CD8-positive, alpha-beta memory T cell (primary cell): Measurements from ENCODE around the gene GBE1. TPM values are rescaled to one million over a fixed set of nuclear protein-coding genes. Genes with fewer than 3 reads are reported as not detected.

Source experiments
- CTCF ChIA-PET: fragments of 350-600 bp; sonication (Branson Sonifier 250); formaldehyde crosslinking; loops from one replicate; lab custom pipeline; 2021; ENCODE audit warnings: antibody characterized with exemption; lab: Charles Lee
- POLR2A ChIA-PET: fragments of 350-600 bp; sonication (Branson Sonifier 250); formaldehyde crosslinking; loops from one replicate; lab custom pipeline; 2021; ENCODE audit warnings: antibody characterized with exemption; lab: Charles Lee
- DNase-seq, 5 donors: peaks; one replicate each; pipeline versions ENCODE4 v3.0.0 to v3.0.0-alpha.2; 2020 to 2022; ENCODE audit warnings: mixed read lengths in 1 of 5
- H3K27ac ChIP-seq: one replicate; pipeline ENCODE4 v1.7.0; 2013; ENCODE audit warnings: low read depth, mild to moderate bottlenecking, low read length, moderate library complexity
- H3K27me3 ChIP-seq: 2 replicates; pipeline ENCODE4 v1.7.0; 2013; ENCODE audit warnings: low read length, mild to moderate bottlenecking; ENCODE audit not compliant: insufficient read depth, poor library complexity, severe bottlenecking
- H3K36me3 ChIP-seq: 2 replicates; pipeline ENCODE4 v1.7.0; 2013; ENCODE audit warnings: mild to moderate bottlenecking, low read length, moderate library complexity; ENCODE audit not compliant: insufficient read depth
- H3K4me1 ChIP-seq: 2 replicates; pipeline ENCODE4 v1.7.0; 2013; ENCODE audit warnings: mild to moderate bottlenecking, low read length, moderate library complexity; ENCODE audit not compliant: insufficient read depth
- H3K4me3 ChIP-seq: 2 replicates; pipeline ENCODE4 v1.7.0; 2013; ENCODE audit warnings: mild to moderate bottlenecking, low read length
- H3K9me3 ChIP-seq: 2 replicates; pipeline ENCODE4 v1.7.0; 2013; ENCODE audit warnings: mild to moderate bottlenecking, low read length
- H3K27ac Mint-ChIP-seq, 8 donors: one replicate each; pipeline ENCODE4 v1.8.0; 2020 to 2021; ENCODE audit warnings: mixed read lengths in 8 of 8, mild to moderate bottlenecking in 6 of 8, inconsistent platforms in 3 of 8, moderate library complexity in 3 of 8
- H3K27me3 Mint-ChIP-seq, 2 donors: one replicate each; pipeline ENCODE4 v1.8.0; 2020 to 2021; ENCODE audit warnings: mixed read lengths in 2 of 2, mild to moderate bottlenecking in 1 of 2, moderate library complexity in 1 of 2
- H3K36me3 Mint-ChIP-seq, 3 donors: one replicate each; pipeline ENCODE4 v1.8.0; 2020 to 2021; ENCODE audit warnings: mixed read lengths in 3 of 3, inconsistent platforms in 1 of 3, mild to moderate bottlenecking in 1 of 3
- H3K4me1 Mint-ChIP-seq, 3 donors: one replicate each; pipeline ENCODE4 v1.8.0; 2020 to 2021; ENCODE audit warnings: mixed read lengths in 3 of 3, inconsistent platforms in 1 of 3, mild to moderate bottlenecking in 1 of 3
- H3K4me3 Mint-ChIP-seq, 7 donors: one replicate each; pipeline ENCODE4 v1.8.0; 2020 to 2021; ENCODE audit warnings: mixed read lengths in 7 of 7, mild to moderate bottlenecking in 6 of 7, moderate library complexity in 4 of 7, inconsistent platforms in 2 of 7
- H3K9me3 Mint-ChIP-seq, 5 donors: one replicate each; pipeline ENCODE4 v1.8.0; 2020 to 2022; ENCODE audit warnings: mixed read lengths in 5 of 5, mild to moderate bottlenecking in 3 of 5, moderate library complexity in 2 of 5, inconsistent platforms in 1 of 5
- polyA plus RNA-seq: library from polyadenylated mRNA; unstranded; fragments of 300-500 nt; fragmentation: Illumina TruSeq; gene quantifications from one replicate; pipeline ENCODE4 v1.2.3, GENCODE V29; 2021
- total RNA-seq, 2 experiments: library from RNA; stranded (reverse); gene quantifications; one replicate each; pipeline ENCODE4 v1.2.3, GENCODE V29; 2021

The GBE1 gene
- total and polyA plus RNA-seq, 3 experiments from 2014 or later: 12.6 to 22.9 (median 22.5) TPM

GRCh38 chr3:81660036-81660435, 101.4 kb downstream of the GBE1 start:
- H3K27me3 ChIP-seq: no peaks in the 10 kb centered on the region
- Mint-ChIP-seq H3K9me3 (no peaks in the 10 kb centered on the region), H3K4me1 (no peaks in the 10 kb centered on the region), H3K4me3 (no peak overlapping the region), H3K27ac (no peak overlapping the region), H3K27me3 (peaks cover 0 to 3% of the 10 kb centered on the region in 2 donors), H3K36me3 (no peaks in the 10 kb centered on the region)
- H3K4me3 ChIP-seq: no peak overlapping the region
- no peak for DNase-seq
- CTCF ChIA-PET: no interaction called here
- no peaks in the 10 kb centered on the region for H3K4me1 ChIP-seq
- no peaks in the 10 kb centered on the region for H3K36me3 ChIP-seq
- POLR2A ChIA-PET: no interaction called here
- no peaks in the 10 kb centered on the region for H3K9me3 ChIP-seq
- H3K27ac ChIP-seq: no peak overlapping the region

DNA sequence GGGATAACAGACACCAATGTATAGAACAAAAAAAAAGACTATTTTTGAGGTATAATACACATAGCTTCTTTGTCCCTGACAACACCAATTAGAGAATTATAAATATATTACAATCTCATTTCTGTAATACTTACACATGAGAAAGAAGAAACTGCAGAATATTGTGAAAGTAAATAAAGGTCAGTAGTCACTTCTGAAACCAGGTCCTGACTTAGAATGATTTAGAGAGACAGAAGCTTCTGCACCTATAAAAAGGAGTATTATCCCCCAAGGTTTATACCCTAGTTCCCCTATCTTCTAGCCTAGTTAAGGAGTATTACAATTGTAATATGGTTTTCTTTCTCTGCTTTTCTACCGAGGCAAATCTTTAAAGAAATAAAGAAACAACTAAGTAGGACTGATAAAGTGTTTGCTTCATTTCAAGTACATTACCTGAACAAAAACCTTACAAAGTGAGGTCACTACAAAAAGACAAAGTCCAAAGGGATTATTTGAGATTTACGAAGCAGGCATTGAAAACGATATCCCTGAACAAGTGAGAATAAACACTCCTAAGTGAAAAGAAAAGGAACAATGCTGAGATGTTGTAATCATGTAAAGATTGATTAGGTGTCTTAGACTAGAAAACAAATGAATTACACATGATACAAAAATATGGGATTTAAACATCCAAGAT, 103.0 kb downstream of the GBE1 start:
- Mint-ChIP-seq H3K4me1 (no peaks in the 10 kb centered on the region), H3K9me3 (no peaks in the 10 kb centered on the region), H3K4me3 (no peak overlapping the region), H3K27ac (no peak overlapping the region), H3K27me3 (peaks cover 0 to 3% of the 10 kb centered on the region in 2 donors), H3K36me3 (no peaks in the 10 kb centered on the region)
- Histone ChIP-seq H3K9me3 (no peaks in the 10 kb centered on the region), H3K4me3 (no peak overlapping the region), H3K36me3 (no peaks in the 10 kb centered on the region), H3K27ac (no peak overlapping the region), H3K27me3 (no peaks in the 10 kb centered on the region), H3K4me1 (no peaks in the 10 kb centered on the region)
- ChIA-PET POLR2A (no interaction called here), CTCF (no interaction called here)
- no peak for DNase-seq

GRCh38 chr3:81651139-81651538, 110.3 kb downstream of the GBE1 start:
- no peak for DNase-seq
- Mint-ChIP-seq H3K4me3 (no peak overlapping the region), H3K27ac (no peak overlapping the region), H3K27me3 (peaks cover 0 to under 1% of the 10 kb centered on the region in 2 donors), H3K9me3 (no peaks in the 10 kb centered on the region), H3K36me3 (no peaks in the 10 kb centered on the region), H3K4me1 (no peaks in the 10 kb centered on the region)
- ChIA-PET POLR2A (no interaction called here), CTCF (interaction anchor here (1.3 kb wide), 1 partner anchor 16 kb away, joined by 3 read pairs; no protein-coding TSS in a partner anchor)
- Histone ChIP-seq H3K4me1 (no peaks in the 10 kb centered on the region), H3K36me3 (no peaks in the 10 kb centered on the region), H3K27ac (no peak overlapping the region), H3K4me3 (no peak overlapping the region), H3K27me3 (no peaks in the 10 kb centered on the region), H3K9me3 (no peaks in the 10 kb centered on the region)

DNA sequence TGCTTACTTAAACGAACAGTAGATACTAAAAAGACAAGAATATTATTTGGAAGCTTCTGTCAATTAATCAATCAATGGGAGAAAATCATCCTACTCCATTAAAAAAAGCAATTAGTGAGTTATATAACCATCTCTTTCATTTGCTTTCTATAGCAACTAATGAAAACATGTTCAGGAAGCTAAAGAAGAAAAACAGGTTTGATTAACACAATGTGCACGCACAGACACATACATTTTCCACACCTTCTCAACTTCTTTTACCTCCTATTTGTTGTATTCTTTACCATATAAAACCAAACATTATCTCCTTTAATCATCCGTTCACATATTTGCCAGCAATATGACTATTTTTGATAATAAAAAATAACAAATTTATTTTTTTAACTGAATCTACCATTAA, 111.3 kb downstream of the GBE1 start:
- no peak for DNase-seq
- Mint-ChIP-seq H3K36me3 (no peaks in the 10 kb centered on the region), H3K27ac (no peak overlapping the region), H3K27me3 (no peaks in the 10 kb centered on the region), H3K4me1 (no peaks in the 10 kb centered on the region), H3K4me3 (no peak overlapping the region), H3K9me3 (no peaks in the 10 kb centered on the region)
- Histone ChIP-seq H3K27me3 (no peaks in the 10 kb centered on the region), H3K36me3 (no peaks in the 10 kb centered on the region), H3K4me1 (no peaks in the 10 kb centered on the region), H3K4me3 (no peak overlapping the region), H3K27ac (no peak overlapping the region), H3K9me3 (no peaks in the 10 kb centered on the region)
- CTCF ChIA-PET: interaction anchor here (0.8 kb wide), 1 partner anchor 11 kb away, joined by 3 read pairs; no protein-coding TSS in a partner anchor
- POLR2A ChIA-PET: no interaction called here

DNA sequence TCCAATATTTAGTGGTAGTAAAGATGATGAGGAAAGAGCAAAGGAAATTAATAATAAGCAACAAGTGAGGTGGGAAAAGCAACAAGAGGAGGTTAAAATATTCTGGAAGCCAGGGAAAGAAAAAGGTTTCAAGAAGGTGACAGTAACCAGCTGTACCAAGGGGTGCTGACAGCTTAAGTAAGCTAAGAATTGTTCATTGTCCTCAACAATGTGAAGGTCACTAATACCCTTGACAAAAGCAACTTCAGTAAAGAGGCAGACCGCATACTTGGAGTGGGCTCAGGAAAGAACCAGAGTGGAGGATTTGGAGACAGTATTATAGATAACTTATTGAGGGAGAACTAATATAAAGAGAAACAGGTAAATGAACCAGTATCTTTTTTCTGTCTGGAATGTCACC, 116.2 kb downstream of the GBE1 start:
- ChIA-PET CTCF (no interaction called here), POLR2A (no interaction called here)
- Mint-ChIP-seq H3K4me1 (no peaks in the 10 kb centered on the region), H3K9me3 (no peaks in the 10 kb centered on the region), H3K27me3 (no peaks in the 10 kb centered on the region), H3K27ac (no peak overlapping the region), H3K4me3 (no peak overlapping the region), H3K36me3 (peaks cover 0 to 2% (median 0%) of the 10 kb centered on the region in 3 donors)
- Histone ChIP-seq H3K9me3 (no peaks in the 10 kb centered on the region), H3K4me1 (no peaks in the 10 kb centered on the region), H3K36me3 (no peaks in the 10 kb centered on the region), H3K4me3 (no peak overlapping the region), H3K27ac (no peak overlapping the region), H3K27me3 (no peaks in the 10 kb centered on the region)
- DNase-seq: no peak

- Mint-ChIP-seq H3K27ac (no peak overlapping the region), H3K27me3 (no peaks in the 10 kb centered on the region), H3K4me3 (no peak overlapping the region), H3K4me1 (no peaks in the 10 kb centered on the region), H3K9me3 (no peaks in the 10 kb centered on the region), H3K36me3 (peaks cover 0 to 9% (median 2%) of the 10 kb centered on the region in 3 donors)
- Histone ChIP-seq H3K4me1 (no peaks in the 10 kb centered on the region), H3K27ac (no peak overlapping the region), H3K36me3 (no peaks in the 10 kb centered on the region), H3K4me3 (no peak overlapping the region), H3K9me3 (no peaks in the 10 kb centered on the region), H3K27me3 (no peaks in the 10 kb centered on the region)
- no peak for DNase-seq
- ChIA-PET POLR2A (no interaction called here), CTCF (no interaction called here)
These were observed 117.7 kb downstream of the GBE1 start for GRCh38 chr3:81643721-81644120.

DNA sequence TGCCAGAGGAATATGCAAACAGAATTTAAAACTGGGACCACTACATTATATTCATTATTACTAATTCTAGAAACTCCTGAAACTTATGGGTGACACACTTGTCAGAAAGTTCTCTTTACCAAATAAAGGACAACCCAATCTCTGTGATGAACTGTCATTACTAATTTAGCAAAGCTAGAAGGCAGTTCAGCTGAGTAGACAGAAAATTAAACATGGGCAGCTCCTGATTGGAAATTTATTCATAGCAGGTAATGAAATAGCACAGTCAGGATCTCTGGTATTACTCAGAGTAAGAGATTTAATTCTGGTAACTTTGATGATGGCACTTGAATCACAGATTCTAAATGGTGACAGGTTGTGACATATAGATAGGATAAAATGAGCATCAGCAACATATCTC, 123.0 kb downstream of the GBE1 start:
- Histone ChIP-seq H3K9me3 (no peaks in the 10 kb centered on the region), H3K4me3 (no peak overlapping the region), H3K4me1 (no peaks in the 10 kb centered on the region), H3K36me3 (no peaks in the 10 kb centered on the region), H3K27ac (no peak overlapping the region), H3K27me3 (no peaks in the 10 kb centered on the region)
- Mint-ChIP-seq H3K27me3 (peaks cover 0 to 1% of the 10 kb centered on the region in 2 donors), H3K4me1 (no peaks in the 10 kb centered on the region), H3K9me3 (no peaks in the 10 kb centered on the region), H3K4me3 (no peak overlapping the region), H3K27ac (no peak overlapping the region), H3K36me3 (peaks cover 2 to 9% (median 3%) of the 10 kb centered on the region in 3 donors)
- POLR2A ChIA-PET: no interaction called here
- no peak for DNase-seq
- CTCF ChIA-PET: no interaction called here

DNA sequence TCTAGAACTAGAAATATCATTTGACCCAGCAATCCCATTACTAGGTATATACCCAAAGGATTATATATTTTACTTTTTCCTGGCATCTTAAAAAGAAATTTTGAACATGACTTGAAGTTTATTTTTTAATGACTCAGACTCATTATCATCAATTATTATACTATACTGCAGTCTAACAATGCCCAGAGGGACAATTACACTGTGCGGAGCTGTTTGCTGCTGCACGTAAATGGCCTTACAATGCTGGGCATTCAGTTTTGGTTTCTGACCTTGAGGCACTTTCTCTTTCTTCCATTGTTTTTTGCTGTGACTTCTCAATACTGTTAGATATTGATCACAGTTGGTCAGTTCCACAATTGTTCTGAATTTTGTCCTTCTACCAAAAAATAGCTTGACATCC, 128.8 kb downstream of the GBE1 start:
- Histone ChIP-seq H3K4me1 (no peaks in the 10 kb centered on the region), H3K27me3 (no peaks in the 10 kb centered on the region), H3K9me3 (no peaks in the 10 kb centered on the region), H3K36me3 (no peaks in the 10 kb centered on the region), H3K27ac (no peak overlapping the region), H3K4me3 (no peak overlapping the region)
- Mint-ChIP-seq H3K9me3 (peaks cover 0 to 8% (median 3%) of the 10 kb centered on the region in 5 donors), H3K27me3 (peaks cover 0 to 1% of the 10 kb centered on the region in 2 donors), H3K36me3 (peaks cover 7 to 28% (median 17%) of the 10 kb centered on the region in 3 donors), H3K27ac (no peak overlapping the region), H3K4me1 (no peaks in the 10 kb centered on the region), H3K4me3 (no peak overlapping the region)
- CTCF ChIA-PET: no interaction called here
- DNase-seq: no peak
- POLR2A ChIA-PET: no interaction called here
